OCI-LY3 (cell line): ENCODE results near the gene SPAG5.

ENCODE experiments used
- CTCF ChIP-seq: fragments of 200-600, 300-600 bp; sonication (generic); IDR thresholded peaks from 2 replicates; pipeline ENCODE4 v1.5.1; 2014; ENCODE audit warnings: antibody characterized with exemption, low read length, low read depth
- EZH2phosphoT487 ChIP-seq: fragments of 200-600 bp; shearing (Covaris generic); IDR thresholded peaks from 2 replicates; pipeline ENCODE4 v1.6.1; 2018; ENCODE audit warnings: antibody characterized with exemption, mixed run types, low read depth

GRCh38 chr17:28641579-28641978 is 42.8 kb upstream of the SPAG5 start:
- TF ChIP-seq CTCF = no peak
- TF ChIP-seq EZH2phosphoT487 = no peak
